Fibroblast of gingiva (primary cell): Measurements from ENCODE around the gene MAML3.

ENCODE experiments used
- DNase-seq: peaks from one replicate; pipeline ENCODE4 v3.0.0-alpha.2; 2011; ENCODE audit warnings: low read depth

MAML3 gene

DNA sequence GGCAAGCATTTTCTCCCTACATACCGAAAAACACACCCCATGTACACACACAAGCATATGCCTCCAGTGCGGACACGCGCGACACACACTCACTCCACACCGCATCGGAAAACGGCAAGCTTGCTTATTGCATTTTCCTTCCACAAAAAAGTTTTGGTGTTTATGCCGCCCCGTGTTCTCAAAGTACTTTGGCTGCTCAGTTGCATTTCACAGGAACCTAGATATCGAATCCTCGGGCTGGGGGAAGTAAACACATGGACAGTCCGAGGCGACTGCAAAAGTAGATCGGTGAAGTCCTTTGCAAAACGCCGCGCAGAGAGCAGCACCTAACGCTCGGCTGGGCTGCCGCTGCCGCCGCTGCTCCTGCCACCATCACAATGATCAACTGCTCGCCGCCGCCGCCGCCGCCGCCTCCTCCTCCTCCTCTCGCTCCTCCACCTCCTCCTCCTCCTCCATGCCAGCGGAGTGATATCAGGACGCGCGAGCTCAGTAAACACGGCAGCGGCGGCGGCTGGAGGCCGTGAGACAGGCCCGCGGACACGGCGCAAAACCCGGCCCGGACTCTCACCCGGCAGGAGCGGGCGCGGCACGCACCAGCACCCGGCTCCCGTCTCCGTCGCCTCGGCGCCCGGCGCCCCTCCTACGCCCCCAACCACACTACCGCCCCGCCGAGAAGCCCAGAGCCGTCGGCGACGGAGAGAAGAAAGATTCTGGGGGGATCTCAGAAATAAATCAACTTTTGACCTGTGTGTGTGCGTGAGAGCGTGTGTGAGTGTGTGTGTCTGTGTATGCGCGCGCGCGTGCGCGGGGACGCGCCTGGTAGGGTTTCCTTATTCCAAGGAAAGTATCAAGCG, at the start of gene MAML3:
Gene MAML3, minus strand, starts transcription at position 467 of the 854 bp plus-strand sequence. CDS start 857 bp downstream, outside the sequence.
- DNase-seq = peak; percentile 99

DNA sequence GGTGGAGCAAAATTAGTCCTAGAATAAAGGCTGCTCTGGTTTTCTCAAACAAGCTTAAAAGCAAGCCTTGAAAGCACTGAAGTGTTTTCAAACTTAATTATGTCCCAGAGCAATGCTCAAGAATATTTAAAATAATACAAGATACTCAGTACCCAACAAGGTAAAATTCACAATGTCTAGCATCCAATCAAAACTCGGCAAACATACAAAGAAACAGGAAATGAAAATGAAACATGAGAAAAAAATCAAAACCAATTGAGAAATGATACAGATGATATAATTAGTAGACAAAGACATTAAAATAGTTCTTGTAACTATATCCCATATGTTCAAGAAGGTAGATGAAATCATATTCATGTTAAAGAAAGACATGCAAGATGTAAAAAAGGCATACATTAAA, 45.0 kb upstream of the MAML3 start:
- DNase-seq = no peak

- DNase-seq = no peak
Observed at GRCh38 chr4:140195806-140196205, 41.8 kb upstream of the MAML3 start.

- DNase-seq = no peak
Observed at GRCh38 chr4:140189805-140190204, 35.8 kb upstream of the MAML3 start.

GRCh38 chr4:140188975-140189374, 35.0 kb upstream of the MAML3 start:
- peak; percentile 93 for DNase-seq

GRCh38 chr4:140187316-140187695, 33.3 kb upstream of the MAML3 start:
- DNase-seq = no peak

DNA sequence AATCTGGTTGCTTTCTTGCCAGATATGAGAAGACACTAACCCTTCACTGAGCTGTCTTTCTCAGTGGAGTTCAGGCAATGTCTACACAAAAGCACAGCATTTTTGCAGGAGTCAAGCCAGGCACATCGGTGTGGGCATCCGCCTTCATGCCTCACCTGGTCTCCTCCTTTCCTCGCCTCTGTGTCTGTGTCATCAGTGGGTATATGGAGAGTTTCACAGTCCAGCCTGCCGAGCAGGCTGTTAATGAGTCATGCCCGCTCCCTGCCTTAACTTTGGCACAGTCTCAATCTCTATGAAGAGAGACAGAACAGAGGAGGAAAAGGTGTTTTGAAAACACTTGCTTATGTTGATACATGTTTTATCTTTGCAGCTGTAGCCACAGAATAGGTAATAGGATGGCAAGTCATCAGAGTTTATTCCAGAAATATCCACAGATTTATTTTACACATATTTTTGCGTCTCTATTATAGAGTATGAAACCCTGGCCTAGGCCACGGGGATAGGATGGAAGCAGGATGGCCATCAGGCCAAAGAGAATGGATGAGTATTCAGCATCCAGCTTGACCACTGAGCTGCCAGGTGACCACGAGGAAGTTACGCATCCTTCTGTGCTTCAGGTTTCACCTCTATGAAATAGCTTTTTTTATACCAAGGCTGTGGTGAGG, 32.8 kb upstream of the MAML3 start:
- DNase-seq = peak; percentile 30

- DNase-seq = no peak
Observed at GRCh38 chr4:140186082-140186438, 32.1 kb upstream of the MAML3 start.

- no peak for DNase-seq
Observed at GRCh38 chr4:140185412-140186081, 31.6 kb upstream of the MAML3 start.

DNA sequence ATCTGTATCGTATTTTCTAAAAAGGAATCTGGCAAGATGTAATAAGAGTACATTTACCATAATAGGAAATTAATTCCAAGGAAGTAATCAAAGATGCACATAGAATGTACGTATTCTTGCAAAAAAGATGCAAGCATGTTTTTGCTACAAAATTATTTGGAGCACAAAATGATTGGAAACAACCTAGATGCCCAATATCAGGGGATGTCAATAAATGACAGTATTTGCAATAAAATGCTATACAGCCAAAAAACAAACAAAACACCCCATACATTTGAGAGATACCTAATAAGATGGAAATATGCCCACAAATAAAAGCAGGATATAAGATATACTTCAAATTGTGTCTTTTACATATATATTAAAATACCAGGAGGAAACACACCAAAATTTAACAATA, 29.3 kb upstream of the MAML3 start:
- no peak for DNase-seq

GRCh38 chr4:140180577-140180976, 26.6 kb upstream of the MAML3 start:
- DNase-seq = no peak

- no peak for DNase-seq
Observed at GRCh38 chr4:140176735-140177134, 22.8 kb upstream of the MAML3 start.

GRCh38 chr4:140174543-140174942, 20.6 kb upstream of the MAML3 start:
- no peak for DNase-seq

DNA sequence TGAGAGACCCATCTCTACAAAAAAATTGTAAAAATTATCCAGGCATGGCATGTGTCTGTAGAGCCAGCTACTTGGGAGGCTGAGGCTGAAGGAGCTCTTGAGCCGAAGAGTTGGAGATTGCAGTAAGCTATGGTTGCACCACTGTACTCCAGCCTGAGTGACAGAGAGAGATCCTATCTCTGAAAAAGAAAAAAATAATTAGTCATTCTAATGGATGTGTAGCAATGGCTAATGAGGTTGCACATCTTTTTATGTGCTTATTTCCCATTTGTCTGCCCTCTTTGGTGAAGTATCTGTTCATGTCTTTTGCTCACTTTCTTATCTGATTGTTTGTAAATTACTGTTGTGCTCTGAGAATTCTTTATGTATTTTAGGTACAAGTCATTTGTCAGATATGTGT, 19.0 kb upstream of the MAML3 start:
- DNase-seq = no peak

DNA sequence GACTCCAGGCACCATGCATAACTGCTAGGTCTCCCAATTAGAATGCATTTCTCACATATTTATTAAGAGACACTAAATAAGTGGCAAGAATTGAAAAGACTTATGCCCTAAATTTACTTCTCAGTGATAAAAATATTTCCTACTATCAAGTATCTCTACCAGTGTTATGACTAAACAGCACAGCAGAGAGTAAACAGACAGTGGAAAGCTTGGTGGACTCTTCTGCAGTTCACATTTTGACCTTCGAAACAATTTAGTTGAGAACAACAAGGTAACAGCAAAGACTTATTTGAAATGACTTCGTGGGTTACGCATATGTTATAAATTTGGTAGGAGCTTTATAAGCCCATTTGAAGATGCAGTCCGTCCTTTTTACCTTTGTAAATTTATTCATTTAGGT, 16.3 kb upstream of the MAML3 start:
- DNase-seq = no peak

DNA sequence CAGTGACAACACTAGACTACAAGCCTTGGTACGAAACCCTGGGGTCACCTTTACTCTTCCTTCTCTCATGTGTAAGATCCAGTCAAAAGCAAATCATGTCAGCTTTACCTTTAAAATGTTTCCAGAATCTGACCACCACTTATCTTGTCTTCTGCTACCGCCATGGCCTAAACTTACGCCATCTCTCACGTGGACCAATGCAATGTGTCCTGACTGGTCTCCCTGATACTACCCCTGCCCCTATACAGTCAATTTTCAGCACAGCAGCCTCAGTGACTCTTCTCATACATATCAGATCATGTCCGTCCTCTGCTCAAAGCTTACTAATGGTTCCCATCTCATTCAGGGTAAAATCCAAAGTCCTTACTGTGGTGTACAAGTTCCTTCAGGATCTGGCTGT, 15.0 kb upstream of the MAML3 start:
- DNase-seq = no peak

- DNase-seq = no peak
Observed at GRCh38 chr4:140168474-140168873, 14.5 kb upstream of the MAML3 start.

GRCh38 chr4:140163029-140163810, 9.2 kb upstream of the MAML3 start:
- peak; percentile 55 for DNase-seq

GRCh38 chr4:140162596-140162995, 8.6 kb upstream of the MAML3 start:
- DNase-seq = no peak

GRCh38 chr4:140158365-140159030, 4.5 kb upstream of the MAML3 start:
- DNase-seq = peak; percentile 68

DNA sequence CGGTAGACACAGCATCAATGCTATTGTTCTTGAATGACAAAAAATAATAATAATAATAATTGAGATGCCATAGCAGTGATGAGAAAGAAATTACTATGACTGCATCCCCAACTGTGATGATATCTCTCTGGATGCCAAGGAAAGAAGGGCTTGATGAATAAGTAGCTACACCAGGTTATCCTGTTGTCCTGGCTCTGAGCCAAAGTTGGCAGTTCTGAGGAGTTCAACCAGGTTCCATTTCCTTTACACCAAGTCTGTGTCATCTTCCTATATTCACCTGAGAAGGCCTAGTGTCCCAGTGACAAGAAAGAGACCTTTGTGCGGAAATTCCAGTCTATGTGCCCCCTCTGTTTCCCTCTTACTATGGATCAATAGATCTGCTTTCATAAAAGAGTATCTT, 3.4 kb upstream of the MAML3 start:
- DNase-seq = no peak
